HG03469 (cell line): ENCODE results near the gene ZNF620.
A peak's percentile ranks its signal among the peaks of the same experiment; 100 is the strongest.
"Not testable (repeated sequence)": the region's sequence is repeated elsewhere in the genome, so short reads cannot be mapped to it uniquely, and the experiment has no call there.

Experiments
- ATAC-seq: cut with Tn5 transposase; IDR thresholded peaks from one replicate; pipeline ENCODE4 v1.9.1; 2021; ENCODE audit warnings: mild to moderate bottlenecking, moderate library complexity, moderate number of reproducible peaks; ENCODE audit not compliant: unreplicated experiment

Gene ZNF620

DNA sequence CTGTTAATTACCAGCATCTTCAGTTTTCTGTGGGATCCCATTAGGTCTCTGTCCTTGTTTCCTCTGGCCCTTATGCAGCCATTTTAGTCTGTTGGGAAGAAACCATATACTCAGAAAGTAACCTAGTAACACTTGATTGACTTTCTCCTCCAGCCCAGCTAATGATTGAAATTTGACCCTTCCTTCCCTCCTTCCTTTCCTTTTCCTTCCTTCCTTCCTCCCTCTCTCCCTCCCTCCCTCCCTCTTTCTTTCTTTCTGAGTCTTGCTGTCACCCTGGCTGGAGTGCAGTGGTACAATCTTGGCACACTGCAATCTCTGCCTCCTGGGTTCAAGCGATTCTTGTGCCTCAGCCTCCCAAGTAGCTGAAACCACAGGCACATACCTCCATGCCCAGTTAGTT lies 5.9 kb upstream of the ZNF620 start:
- no peak for ATAC-seq

DNA sequence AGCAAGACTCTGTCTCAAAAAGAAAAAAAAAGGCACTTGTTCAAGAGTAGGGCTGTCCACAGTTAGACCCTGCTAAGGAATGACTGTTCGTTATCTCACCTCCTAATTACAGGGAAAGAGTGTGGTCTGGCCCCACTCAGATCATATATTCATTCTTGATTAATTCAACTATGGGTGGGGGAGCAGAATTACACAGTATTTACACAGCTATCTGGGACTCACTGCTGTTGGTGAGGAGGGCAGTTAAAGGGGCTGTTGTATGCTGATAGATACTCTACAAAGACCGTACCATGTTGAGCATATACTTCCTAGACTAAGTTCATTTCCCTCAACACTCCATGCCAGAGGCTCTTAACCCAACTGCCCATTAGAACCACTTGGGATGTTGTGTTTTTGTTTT lies 3.8 kb upstream of the ZNF620 start:
- no peak for ATAC-seq

DNA sequence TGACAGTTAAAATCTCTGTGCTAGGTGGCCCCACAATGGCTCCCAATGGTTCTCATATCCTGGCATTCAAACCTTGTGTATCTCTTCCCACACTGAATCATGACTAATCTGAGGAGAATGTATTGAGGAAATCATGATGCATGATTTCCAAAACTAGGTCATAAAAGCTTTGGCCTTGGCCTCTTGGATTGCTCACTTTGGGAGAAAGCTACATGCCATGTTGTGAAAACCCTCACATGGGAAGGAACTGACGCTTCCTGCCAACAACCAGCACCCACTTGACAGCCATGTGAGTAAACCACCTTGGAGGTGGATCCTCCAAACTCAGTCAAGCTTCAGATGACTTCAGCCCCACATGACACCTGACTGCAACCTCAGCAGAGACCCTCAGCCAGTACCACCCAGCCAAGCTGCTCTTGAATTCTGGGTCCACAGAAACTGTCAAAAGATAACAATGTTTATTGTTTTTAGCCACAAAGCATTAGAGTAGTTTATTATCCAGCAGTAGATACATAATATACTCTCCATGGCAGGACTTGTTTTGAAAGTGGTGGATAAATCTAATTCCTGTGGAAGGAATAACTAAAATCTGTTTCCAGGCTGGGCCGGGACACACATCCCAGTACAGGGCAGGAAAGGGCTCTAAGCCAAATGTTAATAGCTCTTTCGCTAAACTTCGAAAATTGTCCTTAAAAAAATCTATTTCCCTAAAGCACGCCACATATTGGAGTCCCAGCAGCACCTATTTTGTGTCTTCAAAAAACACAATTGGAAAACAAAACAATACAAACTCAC lies 1.0 kb upstream of the ZNF620 start:
- ATAC-seq: no peak

DNA sequence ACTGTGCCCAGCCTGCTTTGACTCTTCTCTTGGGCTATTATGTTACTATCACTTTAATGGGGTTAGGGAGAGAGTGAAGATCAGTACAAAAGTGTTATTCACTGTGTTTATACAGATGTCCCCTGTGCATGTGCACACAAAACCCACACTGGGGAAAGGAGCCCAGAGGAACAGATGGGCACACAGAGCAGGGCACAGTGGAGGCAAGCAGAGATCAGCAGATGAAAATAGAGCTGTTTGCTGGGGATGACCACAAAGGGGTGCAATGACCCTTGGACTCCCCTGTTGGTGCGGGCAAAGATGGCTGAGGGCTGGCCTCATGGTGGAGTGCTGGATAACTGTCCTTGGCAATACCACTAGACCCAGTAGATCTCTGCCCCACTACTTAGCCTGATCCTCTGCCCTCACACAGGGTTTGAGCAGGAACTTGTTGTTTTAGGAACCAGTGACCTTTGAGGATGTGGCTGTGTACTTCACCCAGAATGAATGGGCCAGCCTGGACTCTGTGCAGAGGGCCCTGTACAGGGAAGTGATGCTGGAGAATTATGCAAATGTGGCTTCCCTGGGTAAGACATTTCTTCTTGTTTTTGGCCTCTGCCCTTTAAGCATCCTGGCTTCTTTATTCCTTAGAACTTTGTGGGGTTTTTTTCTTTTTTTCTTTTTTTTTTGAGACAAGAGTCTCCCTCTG lies 5.3 kb downstream of the ZNF620 start:
- no peak for ATAC-seq

DNA sequence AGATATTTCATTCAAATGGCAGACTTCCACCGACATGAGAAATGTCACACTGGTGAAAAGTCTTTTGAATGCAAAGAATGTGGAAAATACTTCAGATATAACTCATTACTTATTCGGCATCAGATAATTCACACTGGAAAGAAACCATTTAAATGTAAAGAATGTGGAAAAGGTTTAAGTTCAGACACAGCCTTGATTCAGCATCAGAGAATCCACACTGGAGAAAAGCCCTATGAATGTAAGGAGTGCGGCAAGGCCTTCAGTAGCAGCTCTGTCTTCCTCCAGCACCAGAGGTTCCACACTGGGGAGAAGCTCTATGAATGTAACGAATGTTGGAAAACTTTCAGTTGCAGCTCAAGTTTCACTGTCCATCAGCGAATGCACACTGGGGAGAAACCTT lies 10.4 kb downstream of the ZNF620 start:
- no peak for ATAC-seq

DNA sequence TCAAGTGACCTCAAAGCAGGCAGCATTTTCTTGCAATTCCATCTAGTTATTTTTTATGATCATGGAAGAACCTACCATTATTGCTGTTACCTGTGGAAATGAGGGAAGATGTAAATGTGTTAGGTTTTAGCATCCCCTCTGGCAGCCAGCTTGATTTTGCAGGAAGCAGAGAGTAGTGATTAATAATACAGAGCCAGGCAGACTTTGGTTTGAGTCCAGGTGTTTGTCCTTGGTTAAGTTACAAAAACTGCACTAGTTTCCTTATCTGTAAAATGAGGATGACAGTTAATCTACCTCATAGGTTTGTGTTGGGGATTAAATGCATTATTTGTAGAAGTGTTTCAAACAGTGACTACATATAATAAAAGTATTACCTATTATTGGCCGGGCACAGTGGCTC lies 12.2 kb downstream of the ZNF620 start:
- no peak for ATAC-seq

DNA sequence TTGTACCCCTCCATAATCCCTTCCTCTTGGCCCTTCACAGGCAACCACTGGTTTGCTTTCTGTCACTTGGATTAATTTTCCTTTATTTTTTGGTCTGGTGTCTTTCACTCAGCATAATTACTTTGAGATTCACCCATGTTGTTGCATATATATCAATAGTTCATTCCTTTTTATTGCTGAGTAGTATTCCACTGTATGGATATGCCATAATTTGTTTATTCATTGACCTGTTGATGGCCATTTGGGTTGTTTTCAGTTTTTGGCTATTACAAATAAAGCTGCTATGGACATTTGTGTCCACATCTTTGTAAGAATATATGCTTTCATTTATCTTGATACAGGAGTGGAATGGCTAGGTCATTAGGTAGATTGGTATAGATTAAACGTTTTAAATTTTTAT lies 13.0 kb downstream of the ZNF620 start:
- no peak for ATAC-seq

DNA sequence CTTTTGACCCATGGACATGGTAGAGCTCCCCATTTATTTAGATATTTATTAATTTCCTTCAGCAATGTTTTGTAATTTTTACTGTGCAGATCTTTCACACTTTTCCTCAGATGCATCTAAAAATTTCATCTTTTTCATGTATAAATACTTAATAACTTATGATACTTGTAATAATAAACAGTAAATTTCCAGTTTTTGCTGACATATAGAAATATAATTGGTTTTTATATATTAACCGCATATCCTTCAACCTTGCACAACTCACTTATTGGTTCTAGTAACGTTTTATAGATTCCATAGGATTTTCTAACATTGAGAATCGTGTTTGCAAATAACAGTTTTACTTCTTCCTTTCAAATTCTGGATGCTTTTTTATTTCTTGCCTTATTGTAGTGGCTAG lies 15.4 kb downstream of the ZNF620 start:
- ATAC-seq: no peak

DNA sequence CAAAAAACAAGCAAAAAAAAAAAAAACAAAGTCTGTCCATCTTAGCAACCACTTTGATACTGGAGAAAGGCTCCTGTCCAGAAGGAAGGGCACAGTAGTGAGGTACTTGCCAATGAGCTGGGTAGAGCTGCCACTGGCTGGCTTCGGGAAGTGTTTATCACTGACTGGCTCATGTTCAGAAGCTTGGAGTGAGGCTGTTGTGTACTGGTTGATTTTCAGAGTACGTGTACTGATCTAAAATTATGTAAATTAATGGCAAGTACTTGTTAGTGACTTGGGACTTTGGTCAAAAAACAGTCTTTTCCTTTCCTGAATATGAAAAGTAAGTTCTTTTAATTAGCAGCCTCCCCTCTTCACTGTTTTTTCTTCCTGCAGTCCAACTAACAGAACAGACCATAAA lies 17.9 kb downstream of the ZNF620 start:
- no peak for ATAC-seq

DNA sequence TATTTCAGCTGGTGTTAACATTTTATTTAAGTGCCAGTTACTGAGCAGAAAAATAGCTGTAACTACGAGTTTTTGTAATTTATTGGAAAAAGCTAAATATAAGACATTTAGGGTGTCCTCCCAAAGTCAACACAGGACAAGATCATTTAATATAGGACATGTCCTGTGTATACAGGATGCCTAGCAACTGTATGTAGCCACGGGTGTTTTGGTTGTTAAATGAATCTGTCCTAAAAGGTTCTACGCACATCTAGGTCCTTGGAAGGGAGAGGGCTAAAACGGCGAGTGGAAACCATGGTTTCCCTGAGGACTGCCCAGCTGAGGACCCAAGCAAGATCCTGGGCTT lies 18.4 kb downstream of the ZNF620 start:
- no peak for ATAC-seq

DNA sequence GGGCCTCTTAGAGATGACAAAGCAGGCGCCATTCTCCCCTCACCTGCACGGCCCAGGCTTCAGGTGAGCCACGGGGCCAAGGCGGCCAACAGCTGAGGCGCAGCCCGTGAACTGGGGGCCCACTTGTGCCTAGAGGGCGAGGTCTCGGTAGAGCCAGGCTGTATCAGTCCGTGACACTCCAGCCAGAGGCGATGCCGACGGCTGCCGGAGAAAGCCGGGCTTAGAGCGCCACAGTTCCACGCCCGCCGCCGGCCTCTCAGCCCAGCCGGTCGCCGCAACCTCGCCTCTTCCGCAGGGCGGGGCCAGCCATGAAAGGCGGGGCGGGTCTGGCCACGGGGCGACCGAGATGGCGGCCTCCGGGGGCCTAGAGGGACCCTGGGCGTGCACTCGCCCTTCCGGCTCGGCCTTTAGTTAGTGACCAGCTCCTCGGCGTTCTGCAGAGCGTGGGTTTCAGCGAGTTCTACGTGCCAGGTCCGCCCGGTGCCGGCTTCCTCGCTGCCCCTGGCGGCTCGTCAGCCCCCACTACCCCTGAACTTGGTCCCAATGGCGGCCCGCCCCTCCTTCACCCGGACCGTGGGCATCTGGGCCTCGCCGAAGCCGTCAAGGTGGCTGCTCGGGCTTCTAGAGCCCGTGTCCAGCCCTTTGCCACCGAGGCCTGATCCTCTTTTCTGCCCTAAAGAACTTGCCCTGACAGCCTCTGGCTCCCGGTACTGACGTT lies 18.9 kb downstream of the ZNF620 start, which contains the start of gene ZNF621:
TSS of gene ZNF621 (plus strand) at position 393 of the 718 bp plus-strand sequence. CDS start 881 bp downstream, outside the sequence.
- peak; percentile 90 for ATAC-seq

DNA sequence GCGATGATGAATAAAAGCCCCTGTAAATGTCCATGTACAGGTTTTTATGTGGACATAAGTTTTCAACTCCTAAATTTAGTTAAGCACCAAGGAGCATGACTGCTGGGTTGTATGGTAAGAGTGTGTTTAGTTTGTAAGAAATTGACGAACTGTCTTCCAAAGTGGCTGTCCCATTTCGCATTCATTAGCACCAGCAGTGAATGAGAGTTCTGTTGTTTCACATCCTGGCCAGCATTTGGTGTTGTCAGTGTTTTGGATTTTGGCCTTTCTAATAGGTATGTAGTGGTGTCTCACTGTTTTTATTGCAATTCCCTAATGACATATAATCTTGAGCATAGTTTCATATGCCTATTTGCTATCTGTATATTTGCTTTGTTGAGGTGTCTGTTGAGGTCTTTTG lies 22.6 kb downstream of the ZNF620 start:
- no peak for ATAC-seq

DNA sequence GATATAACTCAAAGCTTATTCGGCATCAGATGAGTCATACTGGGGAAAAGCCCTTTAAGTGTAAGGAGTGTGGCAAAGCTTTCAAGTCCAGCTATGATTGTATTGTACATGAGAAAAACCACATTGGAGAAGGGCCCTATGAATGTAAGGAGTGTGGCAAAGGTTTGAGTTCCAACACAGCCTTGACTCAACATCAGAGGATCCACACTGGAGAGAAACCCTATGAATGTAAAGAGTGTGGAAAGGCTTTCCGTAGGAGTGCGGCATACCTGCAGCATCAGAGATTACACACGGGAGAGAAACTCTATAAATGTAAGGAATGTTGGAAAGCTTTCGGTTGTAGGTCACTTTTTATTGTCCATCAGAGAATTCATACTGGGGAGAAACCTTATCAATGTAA lies 26.4 kb downstream of the ZNF620 start:
- ATAC-seq: no peak

DNA sequence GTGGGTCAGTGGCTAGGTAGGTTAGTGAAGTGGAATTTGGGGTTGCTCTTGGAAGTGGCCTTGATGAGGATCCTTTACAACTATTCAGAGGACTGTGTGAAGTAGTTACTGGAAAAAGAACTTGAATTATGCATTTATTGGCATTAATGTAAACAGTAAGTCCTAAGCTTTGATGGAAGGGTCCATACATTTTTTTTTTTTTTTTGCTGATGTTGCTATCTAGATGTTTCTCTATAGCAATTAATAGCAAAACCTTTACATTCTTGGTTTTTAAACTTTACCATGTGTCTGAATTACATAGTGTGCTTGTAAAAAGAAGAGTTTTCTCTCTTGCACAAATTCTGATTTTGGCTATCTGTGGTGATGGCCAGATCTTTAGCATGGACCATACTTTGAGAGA lies 28.4 kb downstream of the ZNF620 start:
- ATAC-seq: no peak

DNA sequence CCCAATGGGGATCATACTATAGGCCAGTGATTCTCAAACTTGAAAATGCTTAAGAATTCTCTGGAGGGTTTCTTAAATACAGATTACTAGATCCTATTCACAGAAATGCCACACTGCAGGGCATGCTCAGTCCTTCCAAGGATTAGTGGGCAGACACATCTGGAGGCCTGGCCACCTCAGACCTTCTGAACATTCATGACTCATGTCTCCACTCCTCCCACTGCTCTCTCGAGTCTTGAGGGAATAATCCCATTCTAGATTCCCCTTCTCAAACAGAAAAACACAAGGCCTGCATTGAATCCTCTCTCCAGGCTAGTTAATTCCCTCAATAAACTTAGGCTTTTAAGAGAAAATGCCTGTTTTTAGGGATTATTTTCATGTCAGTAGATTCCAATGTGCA lies 41.0 kb downstream of the ZNF620 start:
- ATAC-seq: no peak

DNA sequence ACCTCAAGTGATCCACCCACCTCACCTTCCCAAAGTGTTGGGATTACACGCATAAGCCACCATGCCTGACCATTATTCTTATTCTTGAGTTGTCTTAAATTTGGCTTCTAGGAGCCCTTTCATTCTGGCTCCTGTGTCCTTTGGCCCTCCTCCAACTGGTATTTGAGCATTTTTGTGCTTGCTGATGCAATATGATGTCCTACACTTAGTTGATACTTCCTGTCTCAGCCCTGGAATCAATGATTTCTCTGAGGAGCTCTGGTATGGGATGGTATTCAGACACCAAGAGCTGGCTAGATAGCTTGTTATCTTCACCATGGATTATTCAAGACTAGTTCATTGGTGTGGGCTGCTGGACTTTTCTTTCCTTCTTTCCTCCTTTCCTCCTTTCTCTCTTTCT lies 44.3 kb downstream of the ZNF620 start:
- no peak for ATAC-seq

DNA sequence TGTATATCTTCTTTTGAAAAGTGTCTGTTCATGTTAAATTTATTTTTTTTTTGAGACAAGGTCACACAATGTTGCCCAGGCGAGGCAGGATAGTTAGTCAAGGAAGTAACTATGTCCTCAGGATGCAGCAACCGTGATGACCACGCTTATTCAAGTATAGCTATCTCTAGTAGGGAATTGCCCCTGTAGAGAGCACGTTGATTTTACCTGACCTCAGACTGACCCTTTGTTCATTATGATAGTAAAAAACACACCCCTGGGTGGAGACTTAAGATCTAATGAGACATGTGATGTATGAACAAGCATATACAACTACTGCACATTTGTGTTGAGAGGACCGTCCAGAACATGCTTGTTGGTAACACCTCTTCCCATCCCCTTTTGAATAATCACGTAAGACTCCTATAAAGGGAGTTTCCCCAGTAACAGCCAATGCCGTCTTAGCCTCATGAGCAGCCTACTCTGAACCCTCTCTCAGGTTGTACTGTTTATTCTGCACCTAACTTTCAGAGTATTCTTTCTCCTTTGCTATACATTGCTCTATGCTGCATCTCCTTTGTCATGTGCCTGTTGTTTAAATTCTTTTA lies 51.8 kb downstream of the ZNF620 start:
- ATAC-seq: no peak

DNA sequence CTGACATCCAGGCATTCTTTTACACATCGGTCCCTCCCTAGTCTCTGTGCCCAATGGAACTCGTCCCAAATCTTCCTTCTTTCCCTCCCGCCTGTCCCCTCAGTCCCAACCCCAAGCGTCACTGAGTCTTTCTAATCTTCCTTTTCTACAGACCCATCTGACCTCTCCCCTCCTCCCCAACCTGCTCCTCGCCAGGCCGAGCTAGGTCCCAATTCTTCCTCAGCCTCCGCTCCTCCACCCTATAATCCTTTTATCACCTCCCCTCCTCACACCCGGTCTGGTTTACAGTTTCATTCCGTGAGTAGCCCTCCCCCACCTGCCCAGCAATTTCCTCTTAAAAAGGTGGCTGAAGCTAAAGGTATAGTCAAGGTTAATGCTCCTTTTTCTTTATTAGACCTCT lies 56.6 kb downstream of the ZNF620 start:
- ATAC-seq: not testable (repeated sequence)

DNA sequence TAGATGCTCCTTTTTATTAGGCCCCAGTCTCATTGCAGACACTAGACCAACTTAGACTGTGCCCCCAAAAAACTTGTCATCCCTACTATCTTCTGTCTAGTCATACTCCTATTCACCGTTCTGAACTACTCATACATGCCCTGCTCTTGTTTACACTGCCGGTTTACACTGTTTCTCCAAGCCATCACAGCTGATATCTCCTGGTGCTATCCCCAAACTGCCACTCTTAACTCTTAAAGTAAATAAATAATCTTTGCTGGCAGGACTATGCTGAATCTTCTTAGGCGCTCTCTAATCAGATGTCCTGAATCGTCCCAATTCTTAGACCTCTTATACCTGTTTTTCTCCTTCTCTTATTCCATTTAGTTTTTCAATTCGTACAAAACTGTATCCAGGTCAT lies 59.8 kb downstream of the ZNF620 start:
- not testable (repeated sequence) for ATAC-seq

DNA sequence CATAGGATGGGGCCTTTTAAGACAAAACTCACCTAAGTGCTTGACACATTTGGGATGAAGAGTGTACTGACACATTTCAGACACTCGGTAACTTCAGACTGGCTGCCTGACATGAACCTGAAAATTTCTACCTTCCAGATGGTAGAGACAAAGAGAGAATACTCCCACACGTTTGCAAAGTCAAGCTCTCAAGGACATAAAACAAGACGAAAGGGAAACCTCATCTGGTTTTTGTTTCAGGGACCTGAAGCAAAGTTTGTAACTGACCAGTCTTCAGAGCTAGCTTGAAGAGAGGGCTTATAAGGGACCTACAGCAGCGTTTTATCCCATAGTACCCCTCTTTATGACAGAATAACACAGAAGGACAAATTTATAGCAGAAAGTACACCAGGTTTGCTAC lies 60.9 kb downstream of the ZNF620 start:
- ATAC-seq: no peak
